ENCODE data around the gene GCSH. TPM values are rescaled to one million over a fixed set of nuclear protein-coding genes. Genes with fewer than 3 reads are reported as not detected.

Gene GCSH
- total RNA-seq, 2 experiments from 2014 or later = 11.7 to 42.5 TPM

- Histone ChIP-seq H3K9me3 (ENCODE audit: low read length) (no peaks in the 10 kb centered on the region), H3K79me2 (ENCODE audit: insufficient read depth, low read depth, low read length) (no peaks in the 10 kb centered on the region), H3K27ac (ENCODE audit: low read depth, low read length, poor library complexity, severe bottlenecking) (no peak overlapping the region), H3K4me3 (ENCODE audit: low read depth, low read length, poor library complexity, severe bottlenecking) (no peak overlapping the region), H3K9me2 (ENCODE audit: insufficient read depth, low read length) (no peaks in the 10 kb centered on the region), H2AFZ (ENCODE audit: low read length) (no peak overlapping the region), H4K20me1 (ENCODE audit: insufficient read depth, low read length) (no peaks in the 10 kb centered on the region), H3K4me2 (ENCODE audit: low read length) (no peak overlapping the region), H3K36me3 (ENCODE audit: insufficient read depth, low read length) (no peaks in the 10 kb centered on the region), H3K4me1 (ENCODE audit: insufficient read depth, low read length, poor library complexity, severe bottlenecking) (no peaks in the 10 kb centered on the region)
- CTCF ChIA-PET (ENCODE audit: unreplicated experiment) = no interaction called here
- no peak for DNase-seq (ENCODE audit: low spot score)
- BruUV-seq (replicated peaks) = no TSS peak
- POLR2A ChIA-PET = interaction anchor here (0.6 kb wide), 1 partner anchor 135 kb away, joined by 3 read pairs; no protein-coding TSS in a partner anchor
- intact Hi-C loops (cut with micrococcal nuclease; ENCODE audit: unreplicated experiment) = no loop called here
- TF ChIP-seq EZH2phosphoT487 (IDR thresholded peaks at IDR 0.05; ENCODE audit: borderline replicate concordance, low read depth, low read length) (no peak), CTCF (conservative IDR thresholded peaks at IDR 0.05; ENCODE audit: low read length) (no peak)
Observed at GRCh38 chr16:81138831-81139557, 42.8 kb upstream of the GCSH start.

GRCh38 chr16:81137754-81138153 is 41.6 kb upstream of the GCSH start:
- Histone ChIP-seq H4K20me1 (ENCODE audit: insufficient read depth, low read length) (no peaks in the 10 kb centered on the region), H3K9me3 (ENCODE audit: low read length) (no peaks in the 10 kb centered on the region), H3K4me3 (ENCODE audit: low read depth, low read length, poor library complexity, severe bottlenecking) (no peak overlapping the region), H3K4me2 (ENCODE audit: low read length) (no peak overlapping the region), H3K79me2 (ENCODE audit: insufficient read depth, low read depth, low read length) (no peaks in the 10 kb centered on the region), H3K4me1 (ENCODE audit: insufficient read depth, low read length, poor library complexity, severe bottlenecking) (no peaks in the 10 kb centered on the region), H3K9me2 (ENCODE audit: insufficient read depth, low read length) (no peaks in the 10 kb centered on the region), H3K27ac (ENCODE audit: low read depth, low read length, poor library complexity, severe bottlenecking) (no peak overlapping the region), H3K36me3 (ENCODE audit: insufficient read depth, low read length) (no peaks in the 10 kb centered on the region), H2AFZ (ENCODE audit: low read length) (no peak overlapping the region)
- TF ChIP-seq CTCF (conservative IDR thresholded peaks at IDR 0.05; ENCODE audit: low read length) = no peak
- TF ChIP-seq EZH2phosphoT487 (IDR thresholded peaks at IDR 0.05; ENCODE audit: borderline replicate concordance, low read depth, low read length) = no peak
- intact Hi-C loops (cut with micrococcal nuclease; ENCODE audit: unreplicated experiment) = no loop called here
- ChIA-PET POLR2A (no interaction called here), CTCF (ENCODE audit: unreplicated experiment) (no interaction called here)
- no peak for DNase-seq (ENCODE audit: low spot score)
- no TSS peak for BruUV-seq (replicated peaks)
